Subcutaneous adipose tissue (tissue), 4 donors: ENCODE data around the gene CA5B. TPM values are rescaled to one million over a fixed set of nuclear protein-coding genes. Genes with fewer than 3 reads are reported as not detected.

ENCODE experiments used
- small RNA-seq: library from RNA; depleted of rRNA; stranded (forward); fragments of <200 nt; gene quantifications from one replicate; pipeline ENCODE3, GENCODE V24; 2016
- total RNA-seq, 4 donors: library from RNA; depleted of rRNA; stranded (reverse); fragments of >200 nt; gene quantifications; one replicate each; pipeline ENCODE4 v1.1.0, GENCODE V29; 2016
- TF ChIP-seq, protein P1 (sequence below): fragments of 450-650 bp; IDR thresholded peaks from one replicate; pipeline ENCODE4 v1.5.1; 2016; ENCODE audit warnings: low read depth, mild to moderate bottlenecking, control low read depth, antibody characterized with exemption, moderate library complexity

CA5B gene
- total RNA-seq, 4 donors from 2014 or later, result 12.4 to 29.3 (median 21.0) TPM

GRCh38 chrX:15829217-15829616, 91.1 kb downstream of the CA5B start:
- TF ChIP-seq, protein P1, sequence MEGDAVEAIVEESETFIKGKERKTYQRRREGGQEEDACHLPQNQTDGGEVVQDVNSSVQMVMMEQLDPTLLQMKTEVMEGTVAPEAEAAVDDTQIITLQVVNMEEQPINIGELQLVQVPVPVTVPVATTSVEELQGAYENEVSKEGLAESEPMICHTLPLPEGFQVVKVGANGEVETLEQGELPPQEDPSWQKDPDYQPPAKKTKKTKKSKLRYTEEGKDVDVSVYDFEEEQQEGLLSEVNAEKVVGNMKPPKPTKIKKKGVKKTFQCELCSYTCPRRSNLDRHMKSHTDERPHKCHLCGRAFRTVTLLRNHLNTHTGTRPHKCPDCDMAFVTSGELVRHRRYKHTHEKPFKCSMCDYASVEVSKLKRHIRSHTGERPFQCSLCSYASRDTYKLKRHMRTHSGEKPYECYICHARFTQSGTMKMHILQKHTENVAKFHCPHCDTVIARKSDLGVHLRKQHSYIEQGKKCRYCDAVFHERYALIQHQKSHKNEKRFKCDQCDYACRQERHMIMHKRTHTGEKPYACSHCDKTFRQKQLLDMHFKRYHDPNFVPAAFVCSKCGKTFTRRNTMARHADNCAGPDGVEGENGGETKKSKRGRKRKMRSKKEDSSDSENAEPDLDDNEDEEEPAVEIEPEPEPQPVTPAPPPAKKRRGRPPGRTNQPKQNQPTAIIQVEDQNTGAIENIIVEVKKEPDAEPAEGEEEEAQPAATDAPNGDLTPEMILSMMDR, result no peak

- TF ChIP-seq, protein P1, result no peak
Measured at GRCh38 chrX:15834053-15834452, 96.0 kb downstream of the CA5B start.

- TF ChIP-seq, protein P1, result no peak
Measured at GRCh38 chrX:15834827-15835595, 96.9 kb downstream of the CA5B start.

Small RNA genes within 50 kb of the gene (small RNA-seq; reads per million reads assigned to genes)
- not detected for gene RF00409

Other genes starting within 250 kb of the CA5B start
- 10 to 100 TPM in 3 of 4 donors, 1 to 10 TPM in 1; 7.8 to 35.4 (median 22.6) TPM for gene PIR, start 244.9 kb upstream of the CA5B start, total RNA-seq
- gene BMX, start 237.5 kb upstream of the CA5B start, total RNA-seq, result 1 to 10 TPM; 1.0 to 5.7 (median 2.8) TPM
- gene ACE2, start 137.3 kb upstream of the CA5B start, total RNA-seq, result 1 to 10 TPM; 1.8 to 6.7 (median 5.7) TPM
- under 1 TPM in 3 of 4 donors, not detected in 1; 0.34 to 0.75 (median 0.49) TPM for gene CLTRN, start 73.5 kb upstream of the CA5B start, total RNA-seq
- gene ZRSR2, start 52.2 kb downstream of the CA5B start, total RNA-seq, result 10 to 100 TPM in 1 of 4 donors, 1 to 10 TPM in 3; 6.6 to 12.1 (median 8.0) TPM
- gene AP1S2, start 116.5 kb downstream of the CA5B start, total RNA-seq, result 100 to 1,000 TPM in 1 of 4 donors, 10 to 100 TPM in 3; 50.1 to 101 (median 75.6) TPM